Measurements from ENCODE around the gene SPG7. TPM values are rescaled to one million over a fixed set of nuclear protein-coding genes. Genes with fewer than 3 reads are reported as not detected.

The SPG7 gene
- total and polyA plus RNA-seq, 4 donors, result 81.4 to 150 (median 113) TPM

GRCh38 chr16:89556750-89557689, 48.8 kb downstream of the SPG7 start:
- no peaks in the 10 kb centered on the region for H3K27me3 ChIP-seq (ENCODE audit: control insufficient read depth, insufficient read depth, low read length)
- no peak overlapping the region for H3K4me3 ChIP-seq (ENCODE audit: low read depth, low read length)
- WGBS (ENCODE audit: insufficient coverage), result 28% methylated on average over 33 of the region's 34 CpGs
- H3K36me3 ChIP-seq (ENCODE audit: control insufficient read depth, insufficient read depth, low read length), result peaks cover 69% of the 10 kb centered on the region
- H3K27ac ChIP-seq (ENCODE audit: low read depth, low read length), result peak overlapping the region; percentile 87
- H3K9me3 ChIP-seq (ENCODE audit: control insufficient read depth, insufficient read depth, low read length), result no peaks in the 10 kb centered on the region
- DNase-seq (ENCODE audit: low read depth in 4 of 6, low spot score in 6 of 6), result peak; percentile 59 to 92 (median 74)
- peaks cover 48% of the 10 kb centered on the region for H3K4me1 ChIP-seq (ENCODE audit: control insufficient read depth, insufficient read depth, low read length)

DNA sequence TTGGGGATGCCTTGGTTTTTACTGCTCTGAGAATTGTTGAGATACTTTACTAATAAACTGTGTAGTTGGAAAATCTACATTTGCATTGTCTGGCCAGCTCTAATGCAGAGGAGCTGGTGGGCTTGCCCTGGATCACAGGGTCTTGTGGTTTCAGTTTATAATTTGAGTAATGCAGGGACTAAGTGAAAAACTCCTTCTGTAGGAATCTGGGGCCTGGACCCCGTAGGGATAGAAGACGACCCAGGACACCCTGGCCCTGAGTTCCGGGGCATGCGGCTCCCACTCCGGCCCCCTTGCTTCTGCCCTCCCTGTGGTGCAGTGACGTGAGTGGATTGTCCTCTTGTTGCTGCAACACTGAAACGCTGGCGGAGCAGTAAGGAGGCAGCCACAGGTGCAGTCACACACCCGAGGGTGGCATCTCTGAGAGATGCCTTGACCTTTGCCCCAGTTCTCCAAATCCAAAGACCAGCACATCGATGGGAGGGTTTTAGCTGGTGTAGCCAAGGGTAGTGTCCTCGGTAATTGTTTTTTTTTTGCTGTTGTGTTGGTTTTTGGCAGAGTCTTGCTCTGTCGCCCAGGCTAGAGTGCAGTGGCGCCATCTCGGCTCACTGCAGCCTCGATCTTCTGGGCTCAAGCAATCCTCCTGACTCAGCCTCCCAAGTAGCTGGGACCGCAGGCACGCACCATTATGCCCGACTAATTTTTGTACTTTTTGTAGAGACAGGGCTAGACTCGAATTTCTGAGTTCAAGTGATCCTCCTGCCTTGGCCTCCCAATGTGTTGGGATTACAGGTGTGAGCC, 49.7 kb downstream of the SPG7 start:
- DNase-seq (ENCODE audit: low read depth in 4 of 6, low spot score in 6 of 6), result no peak
- H3K4me1 ChIP-seq (ENCODE audit: control insufficient read depth, insufficient read depth, low read length), result peaks cover 53% of the 10 kb centered on the region
- WGBS (ENCODE audit: insufficient coverage), result 80% methylated on average over 14 of the region's 19 CpGs
- H3K27ac ChIP-seq (ENCODE audit: low read depth, low read length), result peak overlapping the region; percentile 87
- no peaks in the 10 kb centered on the region for H3K9me3 ChIP-seq (ENCODE audit: control insufficient read depth, insufficient read depth, low read length)
- peaks cover 69% of the 10 kb centered on the region for H3K36me3 ChIP-seq (ENCODE audit: control insufficient read depth, insufficient read depth, low read length)
- H3K4me3 ChIP-seq (ENCODE audit: low read depth, low read length), result no peak overlapping the region
- H3K27me3 ChIP-seq (ENCODE audit: control insufficient read depth, insufficient read depth, low read length), result no peaks in the 10 kb centered on the region

- Histone ChIP-seq H3K27ac (ENCODE audit: low read depth, low read length) (peak within 1 kb of the TSS; percentile 97), H3K4me1 (ENCODE audit: control insufficient read depth, insufficient read depth, low read length) (peaks cover 72% of the 10 kb centered on the region), H3K9me3 (ENCODE audit: control insufficient read depth, insufficient read depth, low read length) (no peaks in the 10 kb centered on the region), H3K27me3 (ENCODE audit: control insufficient read depth, insufficient read depth, low read length) (no peaks in the 10 kb centered on the region), H3K4me3 (ENCODE audit: low read depth, low read length) (peak within 1 kb of the TSS; percentile 78), H3K36me3 (ENCODE audit: control insufficient read depth, insufficient read depth, low read length) (peaks cover 68% of the 10 kb centered on the region)
- under 1% methylated on average over 87 of the region's 87 CpGs for WGBS (ENCODE audit: insufficient coverage)
- peak; percentile 86 to 99 (median 94) for DNase-seq (ENCODE audit: low read depth in 4 of 6, low spot score in 6 of 6)
Measured at GRCh38 chr16:89560378-89561141, 52.4 kb downstream of the SPG7 start, which contains the start of gene RPL13. Gene RPL13, plus strand, starts transcription at chr16:89560682. Its CDS starts 278 bp downstream, at chr16:89560960.

- DNase-seq (ENCODE audit: low read depth in 4 of 6, low spot score in 6 of 6), result no peak
- Histone ChIP-seq H3K36me3 (ENCODE audit: control insufficient read depth, insufficient read depth, low read length) (peaks cover 62% of the 10 kb centered on the region), H3K4me1 (ENCODE audit: control insufficient read depth, insufficient read depth, low read length) (peaks cover 72% of the 10 kb centered on the region), H3K27me3 (ENCODE audit: control insufficient read depth, insufficient read depth, low read length) (no peaks in the 10 kb centered on the region), H3K27ac (ENCODE audit: low read depth, low read length) (no peak overlapping the region), H3K9me3 (ENCODE audit: control insufficient read depth, insufficient read depth, low read length) (no peaks in the 10 kb centered on the region), H3K4me3 (ENCODE audit: low read depth, low read length) (peak overlapping the region; percentile 78)
- WGBS (ENCODE audit: insufficient coverage), result 4% methylated on average over 56 of the region's 58 CpGs
Measured at GRCh38 chr16:89561142-89561883, 53.1 kb downstream of the SPG7 start.

- peaks cover 67% of the 10 kb centered on the region for H3K4me1 ChIP-seq (ENCODE audit: control insufficient read depth, insufficient read depth, low read length)
- H3K36me3 ChIP-seq (ENCODE audit: control insufficient read depth, insufficient read depth, low read length), result peaks cover 57% of the 10 kb centered on the region
- H3K27ac ChIP-seq (ENCODE audit: low read depth, low read length), result no peak overlapping the region
- DNase-seq (ENCODE audit: low read depth in 4 of 6, low spot score in 6 of 6), result no peak
- no peaks in the 10 kb centered on the region for H3K9me3 ChIP-seq (ENCODE audit: control insufficient read depth, insufficient read depth, low read length)
- no peaks in the 10 kb centered on the region for H3K27me3 ChIP-seq (ENCODE audit: control insufficient read depth, insufficient read depth, low read length)
- WGBS (ENCODE audit: insufficient coverage), result 78% methylated on average over 12 of the region's 23 CpGs
- H3K4me3 ChIP-seq (ENCODE audit: low read depth, low read length), result peak overlapping the region; percentile 78
Measured at GRCh38 chr16:89561884-89562599, 53.8 kb downstream of the SPG7 start.

- Histone ChIP-seq H3K36me3 (ENCODE audit: control insufficient read depth, insufficient read depth, low read length) (peaks cover 58% of the 10 kb centered on the region), H3K4me3 (ENCODE audit: low read depth, low read length) (no peak overlapping the region), H3K27ac (ENCODE audit: low read depth, low read length) (no peak overlapping the region), H3K4me1 (ENCODE audit: control insufficient read depth, insufficient read depth, low read length) (peaks cover 58% of the 10 kb centered on the region), H3K9me3 (ENCODE audit: control insufficient read depth, insufficient read depth, low read length) (no peaks in the 10 kb centered on the region), H3K27me3 (ENCODE audit: control insufficient read depth, insufficient read depth, low read length) (no peaks in the 10 kb centered on the region)
- DNase-seq (ENCODE audit: low read depth in 4 of 6, low spot score in 6 of 6), result no peak
- 63% methylated on average over 12 of the region's 12 CpGs for WGBS (ENCODE audit: insufficient coverage)
Measured at GRCh38 chr16:89562939-89563338, 54.7 kb downstream of the SPG7 start.

DNA sequence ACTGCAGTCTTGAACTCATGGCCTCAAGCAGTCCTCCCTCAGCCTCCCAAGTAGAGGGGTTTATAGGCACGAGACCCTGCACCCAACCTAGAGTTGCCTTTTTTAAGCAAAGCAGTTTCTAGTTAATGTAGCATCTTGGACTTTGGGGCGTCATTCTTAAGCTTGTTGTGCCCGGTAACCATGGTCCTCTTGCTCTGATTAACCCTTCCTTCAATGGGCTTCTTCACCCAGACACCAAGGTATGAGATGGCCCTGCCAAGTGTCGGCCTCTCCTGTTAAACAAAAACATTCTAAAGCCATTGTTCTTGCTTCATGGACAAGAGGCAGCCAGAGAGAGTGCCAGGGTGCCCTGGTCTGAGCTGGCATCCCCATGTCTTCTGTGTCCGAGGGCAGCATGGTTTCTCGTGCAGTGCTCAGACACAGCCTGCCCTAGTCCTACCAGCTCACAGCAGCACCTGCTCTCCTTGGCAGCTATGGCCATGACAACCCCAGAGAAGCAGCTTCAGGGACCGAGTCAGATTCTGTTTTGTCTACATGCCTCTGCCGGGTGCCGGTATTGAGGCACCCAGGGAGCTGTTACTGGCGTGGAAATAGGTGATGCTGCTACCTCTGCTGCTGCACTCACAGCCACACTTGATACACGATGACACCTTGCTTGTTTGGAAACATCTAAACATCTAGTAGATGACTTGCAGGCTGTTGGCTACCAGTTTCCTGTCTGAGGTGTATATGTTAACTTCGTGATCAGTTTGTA, 55.6 kb downstream of the SPG7 start:
- Histone ChIP-seq H3K4me3 (ENCODE audit: low read depth, low read length) (no peak overlapping the region), H3K27me3 (ENCODE audit: control insufficient read depth, insufficient read depth, low read length) (no peaks in the 10 kb centered on the region), H3K27ac (ENCODE audit: low read depth, low read length) (no peak overlapping the region), H3K9me3 (ENCODE audit: control insufficient read depth, insufficient read depth, low read length) (no peaks in the 10 kb centered on the region), H3K4me1 (ENCODE audit: control insufficient read depth, insufficient read depth, low read length) (peaks cover 54% of the 10 kb centered on the region), H3K36me3 (ENCODE audit: control insufficient read depth, insufficient read depth, low read length) (peaks cover 60% of the 10 kb centered on the region)
- 50% methylated on average over 10 of the region's 12 CpGs for WGBS (ENCODE audit: insufficient coverage)
- DNase-seq (ENCODE audit: low read depth in 4 of 6, low spot score in 6 of 6), result no peak
